HEK293T (cell line): Measurements from ENCODE around the gene NMUR2.

Experiments used
- CTCF ChIA-PET: fragments of 350-600 bp; formaldehyde crosslinking; extraction: SDS; loops from one replicate; lab custom pipeline; 2021; ENCODE audit warnings: antibody characterized with exemption, inconsistent platforms; lab: Yijun Ruan, JAX
- POLR2A ChIA-PET: fragments of 350-600 bp; formaldehyde crosslinking; extraction: SDS; loops from one replicate; lab custom pipeline; 2020; ENCODE audit warnings: antibody characterized with exemption, inconsistent platforms; lab: Yijun Ruan, JAX
- DNase-seq: peaks from one replicate; pipeline ENCODE4 v3.0.0; 2012; ENCODE audit warnings: mixed read lengths; ENCODE audit errors: extremely low spot score
- ARNT ChIP-seq: fragments of 450-650 bp; IDR thresholded peaks from 2 replicates; pipeline ENCODE4 v1.6.1; 2017; ENCODE audit warnings: mild to moderate bottlenecking
- BHLHE40 ChIP-seq: fragments of 450-650 bp; IDR thresholded peaks from 2 replicates; pipeline ENCODE4 v1.6.1; 2016; ENCODE audit warnings: mild to moderate bottlenecking, moderate library complexity, borderline replicate concordance
- CTBP1 ChIP-seq: fragments of 450-650 bp; IDR thresholded peaks from 2 replicates; pipeline ENCODE4 v1.6.1; 2016; ENCODE audit warnings: borderline replicate concordance
- ELF4 ChIP-seq: fragments of 450-650 bp; IDR thresholded peaks from 2 replicates; pipeline ENCODE4 v1.6.1; 2017; ENCODE audit warnings: antibody characterized with exemption
- FOXA1 ChIP-seq: fragments of 450-650 bp; IDR thresholded peaks from 2 replicates; pipeline ENCODE4 v1.6.1; 2016; ENCODE audit warnings: mild to moderate bottlenecking
- FOXK2 ChIP-seq: fragments of 450-650 bp; IDR thresholded peaks from 2 replicates; pipeline ENCODE4 v1.6.1; 2016; ENCODE audit warnings: mild to moderate bottlenecking
- FOXM1 ChIP-seq: fragments of 450-650 bp; IDR thresholded peaks from 2 replicates; pipeline ENCODE4 v1.6.1; 2017; ENCODE audit warnings: mild to moderate bottlenecking, borderline replicate concordance
- HDGF ChIP-seq: fragments of 450-650 bp; IDR thresholded peaks from 2 replicates; pipeline ENCODE4 v1.6.1; 2017; ENCODE audit warnings: antibody characterized with exemption, borderline replicate concordance
- L3MBTL2 ChIP-seq: fragments of 450-650 bp; conservative IDR thresholded peaks from 2 replicates; pipeline ENCODE4 v1.6.1; 2016; ENCODE audit warnings: mild to moderate bottlenecking
- LEF1 ChIP-seq: fragments of 450-650 bp; IDR thresholded peaks from 2 replicates; pipeline ENCODE4 v1.6.1; 2017; ENCODE audit warnings: mild to moderate bottlenecking, borderline replicate concordance
- NFRKB ChIP-seq: fragments of 450-650 bp; IDR thresholded peaks from 2 replicates; pipeline ENCODE4 v1.6.1; 2016; ENCODE audit warnings: mild to moderate bottlenecking, moderate library complexity
- PKNOX1 ChIP-seq: fragments of 450-650 bp; IDR thresholded peaks from 2 replicates; pipeline ENCODE4 v1.6.1; 2016
- SP1 ChIP-seq: fragments of 450-650 bp; IDR thresholded peaks from 2 replicates; pipeline ENCODE4 v1.6.1; 2017
- SUZ12 ChIP-seq: fragments of 450-650 bp; IDR thresholded peaks from 2 replicates; pipeline ENCODE4 v1.6.1; 2016; ENCODE audit warnings: mild to moderate bottlenecking
- TARDBP ChIP-seq: fragments of 450-650 bp; IDR thresholded peaks from 2 replicates; pipeline ENCODE4 v1.6.1; 2016
- ZNF384 ChIP-seq: fragments of 450-650 bp; IDR thresholded peaks from 2 replicates; pipeline ENCODE4 v1.6.1; 2016

The NMUR2 gene

GRCh38 chr5:152388610-152389009, 16.5 kb downstream of the NMUR2 start:
- POLR2A ChIA-PET: no interaction called here
- DNase-seq: no peak
- CTCF ChIA-PET: no interaction called here
- TF ChIP-seq FOXK2 (no peak), FOXM1 (no peak), TARDBP (no peak), NFRKB (no peak), ARNT (no peak), HDGF (no peak)

GRCh38 chr5:152380415-152381123, 24.5 kb downstream of the NMUR2 start:
- no peak for DNase-seq
- POLR2A ChIA-PET: no interaction called here
- CTCF ChIA-PET: no interaction called here
- no peak for TF ChIP-seq CTBP1
- no peak for TF ChIP-seq LEF1
- no peak for TF ChIP-seq ELF4
- TF ChIP-seq FOXM1: no peak
- TF ChIP-seq TARDBP: no peak
- no peak for TF ChIP-seq FOXK2
- no peak for TF ChIP-seq SUZ12
- no peak for TF ChIP-seq L3MBTL2
- TF ChIP-seq BHLHE40: no peak
- TF ChIP-seq SP1: no peak
- TF ChIP-seq HDGF: no peak
- TF ChIP-seq FOXA1: no peak
- no peak for TF ChIP-seq ZNF384
- no peak for TF ChIP-seq PKNOX1
- no peak for TF ChIP-seq NFRKB
- TF ChIP-seq ARNT: no peak

- CTCF ChIA-PET: interaction anchor here (0.8 kb wide), 1 partner anchor 30 kb away, joined by 4 read pairs; no protein-coding TSS in a partner anchor
- TF ChIP-seq L3MBTL2 (no peak), FOXK2 (no peak), CTBP1 (no peak), HDGF (no peak), NFRKB (no peak), ELF4 (no peak), BHLHE40 (no peak)
- DNase-seq: no peak
- POLR2A ChIA-PET: no interaction called here
Observed at GRCh38 chr5:152379331-152379730, 25.7 kb downstream of the NMUR2 start.

- ChIA-PET CTCF (interaction anchor here (0.8 kb wide), 1 partner anchor 29 kb away, joined by 4 read pairs; no protein-coding TSS in a partner anchor), POLR2A (no interaction called here)
- DNase-seq: no peak
Observed at GRCh38 chr5:152378730-152379129, 26.3 kb downstream of the NMUR2 start.

GRCh38 chr5:152376886-152377285, 28.2 kb downstream of the NMUR2 start:
- CTCF ChIA-PET: no interaction called here
- no peak for DNase-seq
- TF ChIP-seq TARDBP (no peak), FOXM1 (no peak), BHLHE40 (no peak), SP1 (no peak), NFRKB (no peak), CTBP1 (no peak), FOXA1 (no peak), L3MBTL2 (no peak), LEF1 (no peak), ELF4 (no peak), HDGF (no peak), ZNF384 (no peak), ARNT (no peak), SUZ12 (no peak), PKNOX1 (no peak), FOXK2 (no peak)
- POLR2A ChIA-PET: no interaction called here

More at GRCh38 chr5:152378730-152379129, 26.3 kb downstream of the NMUR2 start:
- no peak for TF ChIP-seq ZNF384
- no peak for TF ChIP-seq ELF4
- TF ChIP-seq LEF1: no peak
- TF ChIP-seq BHLHE40: no peak
- TF ChIP-seq FOXA1: no peak
- TF ChIP-seq CTBP1: no peak

- ChIA-PET CTCF (no interaction called here), POLR2A (no interaction called here)
- TF ChIP-seq CTBP1 (no peak), FOXM1 (no peak), HDGF (no peak), SP1 (no peak), ELF4 (no peak), ZNF384 (no peak), ARNT (no peak), TARDBP (no peak), FOXK2 (no peak), BHLHE40 (no peak), SUZ12 (no peak), FOXA1 (no peak), PKNOX1 (no peak), LEF1 (no peak), NFRKB (no peak), L3MBTL2 (no peak)
- no peak for DNase-seq
Observed at GRCh38 chr5:152374711-152375275, 30.3 kb downstream of the NMUR2 start.
